Activated gamma-delta T cell treated with Interleukin-2 at 50 U/mL for 16 hours (primary cell): ENCODE measurements around the gene CSF2RB.

ENCODE experiments used
- DNase-seq: peaks from one replicate; pipeline ENCODE4 v3.0.0-alpha.2; 2020

Gene CSF2RB

GRCh38 chr22:36922711-36923110 lies 9.3 kb downstream of the CSF2RB start:
- DNase-seq, result no peak

- DNase-seq, result no peak
Observed at GRCh38 chr22:36923131-36923788, 9.8 kb downstream of the CSF2RB start.

- no peak for DNase-seq
Observed at GRCh38 chr22:36924151-36924698, 10.8 kb downstream of the CSF2RB start.

GRCh38 chr22:36925388-36926290 lies 12.2 kb downstream of the CSF2RB start:
- DNase-seq, result no peak

GRCh38 chr22:36926309-36926708 lies 12.9 kb downstream of the CSF2RB start:
- no peak for DNase-seq

GRCh38 chr22:36926721-36927435 lies 13.4 kb downstream of the CSF2RB start:
- no peak for DNase-seq

- DNase-seq, result no peak
Observed at GRCh38 chr22:36927671-36928070, 14.2 kb downstream of the CSF2RB start.

GRCh38 chr22:36928196-36928595 lies 14.8 kb downstream of the CSF2RB start:
- no peak for DNase-seq

- DNase-seq, result no peak
Observed at GRCh38 chr22:36928786-36929535, 15.5 kb downstream of the CSF2RB start.

GRCh38 chr22:36929621-36930020 lies 16.2 kb downstream of the CSF2RB start:
- DNase-seq, result no peak

- DNase-seq, result no peak
Observed at GRCh38 chr22:36930041-36930935, 16.9 kb downstream of the CSF2RB start.

- DNase-seq, result no peak
Observed at GRCh38 chr22:36931446-36931845, 18.0 kb downstream of the CSF2RB start.

GRCh38 chr22:36933629-36934417 lies 20.4 kb downstream of the CSF2RB start:
- no peak for DNase-seq

- no peak for DNase-seq
Observed at GRCh38 chr22:36934418-36935312, 21.2 kb downstream of the CSF2RB start.

- DNase-seq, result no peak
Observed at GRCh38 chr22:36935313-36935610, 21.8 kb downstream of the CSF2RB start.

GRCh38 chr22:36935694-36936093 lies 22.3 kb downstream of the CSF2RB start:
- no peak for DNase-seq

GRCh38 chr22:36936362-36937116 lies 23.1 kb downstream of the CSF2RB start:
- DNase-seq, result no peak

- no peak for DNase-seq
Observed at GRCh38 chr22:36937319-36938027, 24.0 kb downstream of the CSF2RB start.
